Cerebellar nuclear complex (tissue), 1 donor: ENCODE results near the gene CBX7.

Experiments used
- DNase-seq, 2 experiments: peaks; one replicate each; lab custom pipeline; 2025; lab: John Stamatoyannopoulos, UW

CBX7 gene

GRCh38 chr22:39147335-39148025, 5.0 kb downstream of the CBX7 start:
- DNase-seq: no peak

GRCh38 chr22:39146256-39147101, 6.0 kb downstream of the CBX7 start:
- DNase-seq: no peak

GRCh38 chr22:39144101-39144767, 8.2 kb downstream of the CBX7 start:
- DNase-seq: no peak

- no peak for DNase-seq
Measured at GRCh38 chr22:39142088-39142680, 10.3 kb downstream of the CBX7 start.

GRCh38 chr22:39139933-39140332, 12.5 kb downstream of the CBX7 start:
- DNase-seq: no peak

GRCh38 chr22:39138357-39138997, 14.0 kb downstream of the CBX7 start:
- no peak for DNase-seq

GRCh38 chr22:39136317-39136716, 16.2 kb downstream of the CBX7 start:
- DNase-seq: no peak

- DNase-seq: no peak
Measured at GRCh38 chr22:39135092-39135896, 17.2 kb downstream of the CBX7 start.

- DNase-seq: no peak
Measured at GRCh38 chr22:39134366-39135091, 18.0 kb downstream of the CBX7 start.

- DNase-seq: no peak
Measured at GRCh38 chr22:39133871-39134270, 18.6 kb downstream of the CBX7 start.

GRCh38 chr22:39132871-39133524, 19.5 kb downstream of the CBX7 start:
- no peak for DNase-seq

GRCh38 chr22:39132281-39132680, 20.2 kb downstream of the CBX7 start:
- DNase-seq: no peak

GRCh38 chr22:39130892-39131855, 21.3 kb downstream of the CBX7 start:
- no peak for DNase-seq

GRCh38 chr22:39130152-39130704, 22.3 kb downstream of the CBX7 start:
- no peak for DNase-seq

GRCh38 chr22:39129746-39130145, 22.7 kb downstream of the CBX7 start:
- no peak for DNase-seq

GRCh38 chr22:39129081-39129480, 23.4 kb downstream of the CBX7 start:
- DNase-seq: no peak

- DNase-seq: no peak
Measured at GRCh38 chr22:39128508-39128907, 24.0 kb downstream of the CBX7 start.

GRCh38 chr22:39125622-39126021, 26.9 kb downstream of the CBX7 start:
- DNase-seq: no peak
